C1 segment of cervical spinal cord (tissue), 14 donors: ENCODE results near the gene JAZF1.
A peak's percentile ranks its signal among the peaks of the same experiment; 100 is the strongest.

Source experiments
- DNase-seq, 14 donors: peaks; one replicate each; lab custom pipeline; 2025; lab: John Stamatoyannopoulos, UW

The JAZF1 gene

DNA sequence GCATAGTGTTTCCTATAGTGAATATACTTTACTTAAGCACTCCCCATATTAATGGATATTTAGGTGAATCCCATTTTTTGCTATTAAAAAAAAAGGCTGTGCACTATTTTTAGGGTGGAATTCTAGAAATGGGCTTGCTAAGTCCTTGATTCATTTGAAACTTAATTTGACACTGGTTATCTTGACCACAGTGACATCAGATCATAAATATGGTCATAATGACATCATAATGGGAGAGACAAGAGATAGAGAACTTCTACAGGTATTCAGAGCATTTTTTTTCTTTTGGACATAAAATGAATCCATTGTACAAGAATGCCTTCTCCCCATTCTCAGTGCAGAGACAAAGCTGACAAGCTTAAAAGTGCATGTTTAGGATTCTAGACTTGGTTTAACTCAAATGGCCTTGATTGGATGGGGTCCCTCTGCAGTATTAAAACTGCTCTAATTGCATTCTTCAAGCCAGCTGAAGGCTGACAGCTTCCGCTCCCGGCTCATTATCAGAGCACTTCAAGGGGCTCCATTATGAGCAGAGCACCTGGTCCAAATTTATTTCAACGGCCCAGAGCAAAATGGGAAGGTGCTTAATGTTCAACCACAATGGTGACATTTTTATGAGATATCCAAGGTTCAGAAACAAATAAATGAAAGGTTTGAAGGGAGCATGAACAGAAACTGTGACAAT, 104.8 kb downstream of the JAZF1 start:
- DNase-seq = no peak

DNA sequence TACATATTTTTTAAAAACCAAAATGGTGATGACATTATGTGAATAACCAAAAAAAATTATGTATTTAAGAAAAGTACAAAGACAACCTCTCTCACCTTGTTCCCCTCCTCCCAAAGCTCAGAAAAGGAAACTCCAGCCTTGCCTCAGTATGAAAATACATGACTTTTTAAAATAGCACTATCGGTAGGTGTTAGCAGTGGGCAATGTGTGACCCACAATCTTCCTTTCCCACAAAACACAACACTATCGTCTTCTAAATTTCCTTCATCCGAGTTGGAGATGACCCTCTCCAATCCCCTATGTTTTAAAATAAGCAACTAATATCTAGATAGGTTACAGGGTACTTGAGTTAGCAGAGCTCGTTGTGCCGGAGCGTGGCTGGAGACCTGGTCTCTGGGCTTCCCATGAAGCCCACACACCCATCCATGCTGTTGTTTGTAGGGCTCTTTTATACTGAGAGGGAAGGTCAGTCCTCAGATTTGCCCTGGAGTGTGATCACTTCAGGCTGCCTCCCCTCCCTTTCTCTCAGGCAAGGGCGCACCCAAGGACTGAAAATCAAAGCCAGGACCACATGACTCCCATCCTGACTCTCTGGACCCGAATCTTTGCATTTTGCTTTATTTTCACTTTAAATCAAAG, 107.6 kb downstream of the JAZF1 start:
- DNase-seq = no peak

- DNase-seq = no peak
Observed at GRCh38 chr7:28071570-28071969, 109.0 kb downstream of the JAZF1 start.

DNA sequence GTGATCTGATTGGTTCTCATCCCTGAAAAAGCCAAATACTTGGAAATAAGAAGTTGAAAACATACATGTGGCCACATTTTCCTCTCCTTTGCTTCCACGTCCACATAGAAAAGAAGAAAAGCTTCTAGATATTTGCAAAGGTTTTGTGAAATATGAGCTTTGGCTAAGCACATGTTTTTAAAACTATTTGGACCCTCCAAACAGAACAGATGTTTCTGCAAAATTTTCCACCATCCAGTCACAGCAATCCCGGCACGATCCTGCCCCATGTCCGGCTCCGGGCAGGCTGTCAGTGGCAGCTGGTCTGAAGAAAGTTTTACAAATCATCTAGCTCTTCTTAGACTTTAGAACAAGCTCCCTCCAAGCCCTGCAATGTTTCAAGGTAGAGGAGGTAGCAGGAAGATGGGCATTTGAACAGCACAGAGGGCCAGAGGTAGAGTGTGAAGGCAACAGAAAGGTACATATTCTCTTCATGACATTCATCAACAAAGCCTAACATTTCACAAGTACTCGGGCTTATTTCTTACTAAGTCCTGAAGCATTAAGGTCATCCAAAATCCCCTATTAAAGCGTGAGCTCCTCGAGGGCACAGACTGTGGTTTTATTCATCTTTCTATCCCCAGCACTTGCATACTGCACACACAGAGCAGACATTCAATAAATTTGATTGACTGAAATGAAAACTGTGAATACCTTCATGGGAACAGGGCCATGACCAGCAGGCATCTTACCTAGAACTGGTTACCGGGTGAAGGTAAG, 110.1 kb downstream of the JAZF1 start:
- DNase-seq = peak in 1 of 14 donors; percentile 22

DNA sequence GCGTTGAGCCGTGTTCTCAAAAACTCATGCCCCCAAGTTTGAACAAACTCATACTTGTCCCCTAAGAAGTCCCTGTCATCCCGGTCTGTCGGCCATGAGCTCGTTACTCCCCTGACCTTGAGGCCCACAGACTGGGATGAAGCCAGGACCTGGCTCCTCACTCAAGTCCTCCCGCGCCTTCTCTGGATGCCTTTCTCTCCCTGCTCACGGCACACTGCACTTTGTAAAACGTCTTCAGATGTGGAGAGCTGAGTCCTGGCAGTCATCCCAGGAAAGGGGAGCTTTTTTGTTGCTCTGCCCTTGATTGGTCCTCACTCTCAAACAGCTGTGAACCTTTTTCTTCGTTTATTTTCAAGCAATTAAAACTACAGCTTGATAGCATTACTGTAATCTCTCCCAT, 110.8 kb downstream of the JAZF1 start:
- peak in 5 of 14 donors; percentile 7 to 36 (median 23) for DNase-seq

- DNase-seq = no peak
Observed at GRCh38 chr7:28069388-28069787, 111.2 kb downstream of the JAZF1 start.

- DNase-seq = peak in 1 of 14 donors; percentile 27
Observed at GRCh38 chr7:28068811-28069216, 111.8 kb downstream of the JAZF1 start.

DNA sequence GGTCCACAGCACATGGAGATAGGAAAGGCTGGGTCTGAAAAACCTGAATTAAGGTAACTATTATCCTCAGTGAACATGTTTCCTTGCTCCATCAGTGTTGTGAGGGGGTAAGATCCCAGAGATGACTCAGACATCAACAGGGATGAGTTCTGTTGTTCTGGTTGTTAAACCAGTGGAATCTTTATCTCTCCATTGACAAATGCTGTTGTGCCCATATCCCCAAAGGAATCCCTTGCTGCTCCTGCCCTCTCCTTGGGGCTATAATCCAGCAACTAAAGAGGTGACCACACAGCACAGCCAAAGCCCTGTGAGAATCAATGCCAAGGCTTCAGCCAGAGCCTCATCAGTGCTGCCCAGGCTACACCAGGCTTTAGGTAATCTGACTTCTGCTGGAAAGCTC, 113.4 kb downstream of the JAZF1 start:
- peak in 1 of 14 donors; percentile 9 for DNase-seq

GRCh38 chr7:28065721-28066285, 114.8 kb downstream of the JAZF1 start:
- peak in 1 of 14 donors; percentile 82 for DNase-seq

DNA sequence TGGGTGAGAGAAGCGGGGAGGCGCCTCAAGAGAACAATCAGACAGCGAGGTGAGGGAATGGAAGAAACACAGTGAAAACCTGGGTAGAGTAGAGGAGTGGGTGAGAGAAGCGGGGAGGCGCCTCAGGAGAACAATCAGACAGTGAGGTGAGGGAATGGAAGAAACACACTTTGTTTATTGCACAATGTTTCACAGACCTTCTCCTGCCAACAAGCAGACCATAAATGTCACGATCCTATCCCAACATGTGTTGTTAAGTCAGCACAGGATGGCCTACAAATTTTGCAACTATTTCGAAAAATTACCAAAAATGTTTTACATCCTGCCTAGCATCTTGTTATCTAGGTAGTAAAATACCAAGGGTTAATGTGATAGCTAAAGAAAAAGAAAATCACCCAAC, 115.3 kb downstream of the JAZF1 start:
- DNase-seq = no peak

DNA sequence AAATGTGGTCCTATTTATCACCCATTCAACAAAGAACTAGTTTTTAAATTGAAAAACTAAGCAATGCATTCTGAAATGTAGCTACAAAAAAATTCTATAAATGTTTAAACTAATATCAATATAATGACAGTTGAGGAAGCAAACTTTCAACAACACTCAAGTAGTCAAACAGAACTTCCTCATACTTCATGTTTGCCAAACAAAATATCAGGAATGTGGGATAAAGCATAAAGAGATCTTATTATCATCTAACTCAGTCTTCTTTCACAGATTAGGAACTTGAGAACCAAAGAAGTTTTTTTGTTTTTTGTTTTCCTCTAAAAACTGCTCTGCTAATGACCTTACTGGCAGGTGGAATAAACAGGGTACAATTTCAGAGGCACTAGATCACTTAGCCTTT, 116.2 kb downstream of the JAZF1 start:
- no peak for DNase-seq

GRCh38 chr7:28062197-28062991, 118.2 kb downstream of the JAZF1 start:
- peak in 9 of 14 donors; percentile 7 to 56 (median 17) for DNase-seq

GRCh38 chr7:28061824-28062196, 118.8 kb downstream of the JAZF1 start:
- DNase-seq = no peak

DNA sequence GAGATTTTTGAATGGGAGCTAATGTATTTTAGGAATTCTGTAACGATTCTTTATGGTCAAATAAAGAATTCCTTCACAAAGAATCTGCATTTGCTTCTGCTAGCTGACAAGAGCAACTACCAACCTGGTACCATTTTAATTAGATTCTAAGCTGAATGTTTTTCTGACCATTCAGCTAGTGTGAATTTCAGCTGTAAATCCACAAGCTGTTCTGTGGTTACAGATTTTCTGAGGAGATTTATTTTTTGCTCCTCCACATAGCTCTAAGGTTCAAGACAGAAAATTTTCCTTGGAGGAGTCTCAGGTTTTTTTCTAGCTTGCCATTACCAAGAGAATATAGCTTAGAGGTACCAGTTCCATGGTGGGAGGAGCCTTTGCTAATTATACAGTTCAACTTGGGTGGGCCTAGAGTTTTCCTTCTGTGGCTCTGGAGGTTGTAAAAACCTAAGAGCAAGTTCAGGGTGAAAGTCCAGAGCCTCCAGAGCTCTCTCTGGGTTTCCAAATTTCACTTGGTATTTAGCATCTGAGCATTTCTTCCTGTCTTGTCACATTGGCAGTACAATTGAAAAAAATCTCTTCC, 120.1 kb downstream of the JAZF1 start:
- no peak for DNase-seq

DNA sequence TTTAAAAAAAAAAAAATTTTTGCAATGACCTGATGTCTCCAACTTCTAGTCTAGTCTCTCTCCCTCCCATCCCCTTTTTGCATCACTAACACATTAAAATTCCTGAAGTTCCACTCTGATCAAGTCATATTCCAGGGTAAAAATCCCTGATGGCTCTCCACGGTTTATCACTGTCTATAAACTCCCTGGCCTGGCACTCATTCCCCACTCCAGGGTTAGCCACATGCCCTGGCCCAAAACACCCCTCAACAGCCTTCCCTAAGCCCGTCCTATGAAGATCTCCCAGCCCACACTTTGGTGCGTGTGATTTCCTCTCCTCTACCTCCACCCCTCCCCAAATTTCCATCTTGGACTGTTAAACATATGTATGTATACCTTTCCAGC, 125.4 kb downstream of the JAZF1 start:
- DNase-seq = no peak

DNA sequence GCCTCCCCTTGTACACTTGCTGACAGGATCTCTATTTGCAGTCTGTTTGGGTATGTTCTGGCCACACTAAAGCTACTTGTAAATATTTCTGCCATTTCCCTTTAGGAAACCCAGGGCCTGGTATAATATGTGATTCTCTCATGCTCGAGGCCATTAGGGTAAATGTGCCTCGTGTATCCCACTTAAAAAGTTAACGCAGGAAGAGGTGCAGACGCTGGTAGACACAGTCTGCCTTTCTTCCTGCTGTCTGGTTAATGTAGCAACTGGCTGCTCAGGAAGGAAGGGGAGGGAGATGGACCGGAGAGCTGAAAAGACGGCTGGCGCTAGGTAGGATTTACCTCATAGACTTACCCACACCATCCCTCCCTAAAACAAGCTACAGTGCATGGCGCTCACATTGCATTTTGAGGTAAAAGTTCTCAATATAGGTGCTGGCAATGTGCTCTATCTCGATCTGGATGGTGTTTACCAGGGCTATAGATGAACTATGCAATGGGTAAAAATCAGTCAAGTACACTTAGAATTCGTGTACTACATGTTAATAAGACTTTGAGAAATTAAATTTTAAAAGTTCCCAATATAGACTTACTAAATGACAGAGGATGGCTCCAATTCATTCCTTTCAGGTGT, 125.9 kb downstream of the JAZF1 start:
- DNase-seq = no peak

- no peak for DNase-seq
Observed at GRCh38 chr7:28052933-28053332, 127.7 kb downstream of the JAZF1 start.

DNA sequence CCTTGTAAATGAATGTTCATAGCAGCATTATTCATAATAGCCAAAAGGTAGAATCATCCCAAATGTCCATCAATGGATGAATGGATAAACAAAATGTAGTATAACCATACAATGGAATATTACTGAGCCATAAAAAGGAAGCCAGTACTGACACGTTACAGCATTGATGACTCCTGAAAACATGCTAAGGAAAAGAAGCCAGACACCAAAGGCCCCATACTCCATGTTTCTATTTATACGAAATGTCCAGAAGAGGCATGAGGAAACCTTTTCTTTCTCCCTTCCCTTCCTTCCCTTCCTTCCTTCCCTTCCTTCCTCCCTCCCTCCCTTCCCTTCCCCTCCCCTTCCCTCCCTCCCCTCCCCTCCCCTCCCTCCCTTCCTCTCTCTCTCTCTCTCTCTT, 131.9 kb downstream of the JAZF1 start:
- DNase-seq = no peak

- DNase-seq = no peak
Observed at GRCh38 chr7:28046035-28046434, 134.6 kb downstream of the JAZF1 start.

- DNase-seq = no peak
Observed at GRCh38 chr7:28045592-28045991, 135.0 kb downstream of the JAZF1 start.

DNA sequence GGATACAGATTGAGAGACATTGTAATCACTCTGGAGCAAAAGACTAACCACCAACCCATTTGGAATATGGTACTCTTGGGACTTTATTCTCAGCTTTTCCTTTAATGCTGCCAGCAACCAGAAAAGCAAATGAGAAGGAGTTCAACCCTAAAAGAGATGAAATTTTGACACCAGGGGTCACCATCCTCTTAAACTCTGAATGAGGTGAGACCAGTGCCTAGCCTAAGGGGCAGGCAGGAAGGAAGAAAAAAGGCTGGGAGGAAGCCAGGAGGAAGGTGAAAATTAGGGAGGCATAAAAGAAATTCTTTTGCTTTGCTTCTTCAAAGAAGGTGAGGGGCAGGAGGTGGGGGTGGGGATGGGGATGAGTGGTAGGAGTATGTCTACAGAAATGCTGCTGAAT, 135.8 kb downstream of the JAZF1 start:
- DNase-seq = no peak
